ENCODE data around the gene GULP1.

GULP1 gene

DNA sequence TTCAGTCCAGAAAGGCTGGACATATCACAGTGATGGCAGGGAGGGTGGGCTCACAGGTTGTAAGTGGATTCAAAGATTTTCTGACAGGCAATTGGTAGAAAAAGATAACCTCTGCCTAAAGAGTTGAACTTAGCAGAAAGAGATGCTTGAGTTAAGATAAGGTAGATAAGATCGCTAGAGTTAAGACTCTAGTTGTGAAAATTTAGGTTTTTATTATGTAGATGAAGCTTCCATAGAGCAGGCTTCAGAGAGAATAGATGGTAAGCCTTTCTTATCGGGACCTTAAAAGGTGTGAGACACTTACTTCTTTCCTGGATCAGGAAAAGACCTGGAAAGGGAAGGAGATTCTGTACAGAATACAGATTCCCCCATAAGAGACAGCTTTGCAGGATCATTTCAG, 134.4 kb downstream of the GULP1 start:
- Mint-ChIP-seq H3K27ac (no peak overlapping the region), H3K9me3 (no peaks in the 10 kb centered on the region), H3K36me3 (ENCODE audit: low read depth) (no peaks in the 10 kb centered on the region), H3K4me1 (no peaks in the 10 kb centered on the region), H3K4me3 (no peak overlapping the region), H3K27me3 (ENCODE audit: low read depth, poor library complexity) (no peaks in the 10 kb centered on the region)
- no peak for TF ChIP-seq CTCF (IDR thresholded peaks at IDR 0.05)
- no peak for DNase-seq

DNA sequence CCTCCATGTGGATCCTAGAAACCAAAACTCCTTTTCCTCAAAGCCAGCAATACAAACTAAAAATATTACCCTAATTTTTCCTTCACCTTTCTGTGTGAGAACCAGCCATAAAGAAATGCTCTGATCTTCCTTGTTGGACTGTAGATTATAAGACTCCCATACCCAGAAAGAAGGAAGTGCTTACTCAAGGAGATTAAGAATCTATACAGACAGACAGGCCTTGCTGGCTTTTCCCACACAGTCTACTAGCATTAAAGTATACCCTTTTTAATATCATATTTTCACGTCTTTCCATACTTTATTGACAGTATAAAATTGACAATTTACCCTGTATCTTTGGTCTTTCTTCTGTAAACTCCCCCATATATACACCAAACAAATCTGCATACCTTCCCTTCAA, 139.0 kb downstream of the GULP1 start:
- Mint-ChIP-seq H3K4me1 (peaks cover 9% of the 10 kb centered on the region), H3K27ac (peak overlapping the region; percentile 77), H3K27me3 (ENCODE audit: low read depth, poor library complexity) (no peaks in the 10 kb centered on the region), H3K4me3 (no peak overlapping the region), H3K9me3 (no peaks in the 10 kb centered on the region), H3K36me3 (ENCODE audit: low read depth) (no peaks in the 10 kb centered on the region)
- DNase-seq, result no peak
- TF ChIP-seq CTCF (IDR thresholded peaks at IDR 0.05), result no peak

DNA sequence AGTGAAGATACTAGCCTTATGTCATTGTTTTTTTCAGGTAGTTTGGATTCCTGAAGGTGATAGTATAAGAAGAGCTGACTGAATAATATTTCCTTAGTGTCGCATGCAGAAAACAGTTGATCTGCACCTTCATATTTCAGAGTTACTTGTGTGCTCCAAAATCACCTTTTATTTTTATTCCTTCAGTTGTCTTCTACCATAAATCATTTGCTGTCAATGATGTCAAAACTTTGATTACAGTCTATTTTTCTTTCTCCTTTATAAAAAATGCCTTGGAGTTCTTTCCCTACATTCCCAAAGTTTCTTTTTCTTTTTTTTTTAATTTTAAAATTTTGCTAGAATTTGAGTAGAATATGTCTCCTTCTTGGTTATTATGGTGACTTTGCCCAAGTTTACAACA, 142.3 kb downstream of the GULP1 start:
- Mint-ChIP-seq H3K4me1 (peaks cover 13% of the 10 kb centered on the region), H3K4me3 (no peak overlapping the region), H3K27ac (no peak overlapping the region), H3K27me3 (ENCODE audit: low read depth, poor library complexity) (no peaks in the 10 kb centered on the region), H3K36me3 (ENCODE audit: low read depth) (no peaks in the 10 kb centered on the region), H3K9me3 (no peaks in the 10 kb centered on the region)
- DNase-seq, result no peak
- TF ChIP-seq CTCF (IDR thresholded peaks at IDR 0.05), result no peak

GRCh38 chr2:188435115-188435514, 143.4 kb downstream of the GULP1 start:
- H3K27me3 Mint-ChIP-seq (ENCODE audit: low read depth, poor library complexity), result no peaks in the 10 kb centered on the region
- no peaks in the 10 kb centered on the region for H3K9me3 Mint-ChIP-seq
- H3K27ac Mint-ChIP-seq, result peak overlapping the region; percentile 24
- H3K4me1 Mint-ChIP-seq, result peaks cover 13% of the 10 kb centered on the region
- H3K4me3 Mint-ChIP-seq, result no peak overlapping the region
- DNase-seq, result no peak
- no peak for TF ChIP-seq CTCF (IDR thresholded peaks at IDR 0.05)
- H3K36me3 Mint-ChIP-seq (ENCODE audit: low read depth), result no peaks in the 10 kb centered on the region

DNA sequence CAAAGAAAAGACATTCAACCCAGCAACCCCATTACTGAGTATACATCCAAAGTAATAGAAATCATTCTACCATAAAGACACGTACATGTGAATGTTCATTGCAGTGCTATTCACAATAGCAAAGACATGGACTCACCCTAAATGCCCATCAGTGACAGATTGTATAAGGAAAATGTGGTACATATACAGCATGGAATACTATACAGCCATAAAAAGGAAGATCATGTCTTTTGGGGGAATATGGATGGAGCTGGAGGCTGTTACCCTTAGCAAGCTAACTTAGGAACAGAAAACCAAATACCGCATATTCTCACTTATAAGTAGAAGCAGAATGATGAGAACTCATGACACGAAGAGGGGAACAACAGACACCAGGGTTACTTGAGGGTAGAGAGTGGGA, 145.9 kb downstream of the GULP1 start:
- Mint-ChIP-seq H3K4me3 (no peak overlapping the region), H3K36me3 (ENCODE audit: low read depth) (no peaks in the 10 kb centered on the region), H3K27me3 (ENCODE audit: low read depth, poor library complexity) (no peaks in the 10 kb centered on the region), H3K27ac (no peak overlapping the region), H3K9me3 (no peaks in the 10 kb centered on the region), H3K4me1 (peaks cover 13% of the 10 kb centered on the region)
- no peak for DNase-seq
- TF ChIP-seq CTCF (IDR thresholded peaks at IDR 0.05), result no peak

- no peaks in the 10 kb centered on the region for H3K27me3 Mint-ChIP-seq (ENCODE audit: low read depth, poor library complexity)
- H3K36me3 Mint-ChIP-seq (ENCODE audit: low read depth), result no peaks in the 10 kb centered on the region
- no peak for TF ChIP-seq CTCF (IDR thresholded peaks at IDR 0.05)
- no peak overlapping the region for H3K4me3 Mint-ChIP-seq
- H3K4me1 Mint-ChIP-seq, result peaks cover 6% of the 10 kb centered on the region
- DNase-seq, result no peak
- H3K9me3 Mint-ChIP-seq, result no peaks in the 10 kb centered on the region
- no peak overlapping the region for H3K27ac Mint-ChIP-seq
Measured at GRCh38 chr2:188439986-188440385, 148.3 kb downstream of the GULP1 start.
